GM23338 (cell line): Measurements from ENCODE around the gene UGT1A7. TPM values are rescaled to one million over a fixed set of nuclear protein-coding genes. Genes with fewer than 3 reads are reported as not detected.

ENCODE experiments used
- ATAC-seq: fragments of 200-7000 bp; cut with Tn5 transposase; 3 replicates; pipeline ENCODE4 v1.9.1; 2020
- DNase-seq: peaks from one replicate; pipeline ENCODE4 v3.0.0-alpha.2; 2015; ENCODE audit warnings: low spot score
- H2AFZ ChIP-seq: fragments of 200-600 bp; sonication (generic); 2 replicates; pipeline ENCODE4 v1.8.0; 2016; ENCODE audit warnings: antibody characterized with exemption, mild to moderate bottlenecking, moderate library complexity
- H3F3A ChIP-seq: fragments of 200-600 bp; sonication (generic); replicated peaks from 2 replicates; pipeline ENCODE4 v1.8.0; 2017; ENCODE audit warnings: antibody characterized with exemption, mixed run types, low read depth
- H3K27ac ChIP-seq: fragments of 200-600 bp; sonication (generic); 2 replicates; pipeline ENCODE4 v1.6.1; 2016; ENCODE audit warnings: low read depth
- H3K27me3 ChIP-seq: fragments of 200-600 bp; sonication (generic); 2 replicates; pipeline ENCODE4 v1.8.0; 2016; ENCODE audit warnings: mild to moderate bottlenecking, mixed run types, moderate library complexity; ENCODE audit not compliant: insufficient read depth
- H3K36me3 ChIP-seq: fragments of 200-600 bp; sonication (generic); 2 replicates; pipeline ENCODE4 v1.8.0; 2016; ENCODE audit warnings: mild to moderate bottlenecking; ENCODE audit not compliant: insufficient read depth
- H3K4me1 ChIP-seq: fragments of 200-600 bp; sonication (generic); 2 replicates; pipeline ENCODE4 v1.8.0; 2016; ENCODE audit warnings: mild to moderate bottlenecking, moderate library complexity; ENCODE audit not compliant: insufficient read depth
- H3K4me2 ChIP-seq: fragments of 200-600 bp; sonication (generic); 2 replicates; pipeline ENCODE4 v1.7.1; 2017; ENCODE audit warnings: mixed run types
- H3K4me3 ChIP-seq: fragments of 200-600 bp; sonication (generic); 2 replicates; pipeline ENCODE4 v1.6.1; 2016; ENCODE audit warnings: mixed run types
- H3K79me2 ChIP-seq: fragments of 200-600 bp; sonication (generic); replicated peaks from 2 replicates; pipeline ENCODE4 v1.8.0; 2017; ENCODE audit warnings: mild to moderate bottlenecking; ENCODE audit not compliant: insufficient read depth
- H3K9me2 ChIP-seq: fragments of 200-600 bp; sonication (generic); 2 replicates; pipeline ENCODE4 v1.8.0; 2017; ENCODE audit not compliant: insufficient read depth
- H4K20me1 ChIP-seq: fragments of 200-600 bp; sonication (generic); replicated peaks from 2 replicates; pipeline ENCODE4 v1.8.0; 2017; ENCODE audit warnings: mild to moderate bottlenecking; ENCODE audit not compliant: insufficient read depth
- H3K27ac Mint-ChIP-seq: 2 replicates; pipeline ENCODE4 v1.8.0; 2020; ENCODE audit warnings: inconsistent platforms, mild to moderate bottlenecking, moderate library complexity, mixed read lengths
- H3K27me3 Mint-ChIP-seq: 3 replicates; pipeline ENCODE4 v1.8.0; 2022; ENCODE audit warnings: low read depth, mild to moderate bottlenecking, moderate library complexity, mixed read lengths, inconsistent platforms; ENCODE audit not compliant: insufficient read depth, poor library complexity
- H3K36me3 Mint-ChIP-seq: 3 replicates; pipeline ENCODE4 v1.8.0; 2021; ENCODE audit warnings: low read depth, mild to moderate bottlenecking, inconsistent platforms, moderate library complexity, mixed read lengths
- H3K4me1 Mint-ChIP-seq: 3 replicates; pipeline ENCODE4 v1.8.0; 2020; ENCODE audit warnings: mild to moderate bottlenecking, inconsistent platforms, mixed read lengths
- H3K4me3 Mint-ChIP-seq: 3 replicates; pipeline ENCODE4 v1.8.0; 2021; ENCODE audit warnings: moderate library complexity, mild to moderate bottlenecking, inconsistent platforms, mixed read lengths
- H3K9me3 Mint-ChIP-seq: 3 replicates; pipeline ENCODE4 v1.8.0; 2020; ENCODE audit warnings: moderate library complexity, mild to moderate bottlenecking, inconsistent platforms, mixed read lengths
- ETS1 ChIP-seq: IDR thresholded peaks from 2 replicates; pipeline ENCODE4 v1.6.1; 2016; ENCODE audit warnings: antibody characterized with exemption
- EZH2 ChIP-seq: fragments of 200-600 bp; sonication (generic); IDR thresholded peaks from one replicate; pipeline ENCODE4 v1.8.0; 2017; ENCODE audit warnings: antibody characterized with exemption, mild to moderate bottlenecking, low read depth; ENCODE audit not compliant: unreplicated experiment
- EZH2phosphoT487 ChIP-seq: fragments of 200-600 bp; sonication (generic); IDR thresholded peaks from one replicate; pipeline ENCODE4 v1.8.1; 2018; ENCODE audit warnings: antibody characterized with exemption; ENCODE audit not compliant: unreplicated experiment
- JUNB ChIP-seq: IDR thresholded peaks from one replicate; pipeline ENCODE4 v1.6.1; 2016; ENCODE audit warnings: antibody characterized with exemption; ENCODE audit not compliant: unreplicated experiment
- NANOG ChIP-seq: IDR thresholded peaks from 2 replicates; pipeline ENCODE4 v1.6.1; 2016; ENCODE audit warnings: antibody characterized with exemption, borderline replicate concordance
- POLR2AphosphoS5 ChIP-seq: IDR thresholded peaks from 2 replicates; pipeline ENCODE4 v1.6.1; 2016; ENCODE audit warnings: antibody characterized with exemption, low read depth
- STAT1 ChIP-seq: IDR thresholded peaks from one replicate; pipeline ENCODE4 v1.6.1; 2016; ENCODE audit warnings: antibody characterized with exemption; ENCODE audit not compliant: unreplicated experiment
- ZNF331 ChIP-seq: fragments of 250-450 bp; sonication (Bioruptor Pico); IDR thresholded peaks from 2 replicates; pipeline ENCODE4 v1.5.0; 2020; ENCODE audit warnings: low read depth, mild to moderate bottlenecking, moderate library complexity
- polyA plus RNA-seq: library from polyadenylated mRNA; unstranded; fragments of >200 nt; fragmentation: Nextera tagmentation; extraction: Ambion mirVana; gene quantifications from 2 replicates; pipeline ENCODE4 v1.2.1, GENCODE V29; 2016
- total RNA-seq: library from RNA; depleted of rRNA; stranded (reverse); fragments of >200 nt; shearing (Covaris generic); gene quantifications from 2 replicates; pipeline ENCODE4 v1.2.3, GENCODE V29; 2014
- TF ChIP-seq, protein P1 (sequence below): fragments of 250-450 bp; sonication (Bioruptor Pico); IDR thresholded peaks from 2 replicates; pipeline ENCODE4 v1.5.0; 2020; ENCODE audit warnings: mild to moderate bottlenecking, moderate library complexity
- TF ChIP-seq, protein P2 (sequence below): IDR thresholded peaks from one replicate; pipeline ENCODE4 v1.6.1; 2018; ENCODE audit warnings: antibody characterized with exemption; ENCODE audit not compliant: unreplicated experiment
- TF ChIP-seq, protein P3 (sequence below), 2 experiments: fragments of 200-600 bp in 1 of 2; sonication (generic) in 1 of 2; conservative IDR thresholded peaks; 2 replicates each; pipeline versions ENCODE4 v1.5.1 to v1.6.1; 2016 to 2017; ENCODE audit warnings: antibody characterized with exemption in 2 of 2, low read depth in 2 of 2, mild to moderate bottlenecking in 2 of 2, moderate library complexity in 1 of 2

The UGT1A7 gene
- total and polyA plus RNA-seq, 2 experiments from 2014 or later, result not detected

GRCh38 chr2:233760043-233760442, 78.3 kb downstream of the UGT1A7 start, which contains the start of gene UGT1A1 (continued):
- TF ChIP-seq, protein P1, sequence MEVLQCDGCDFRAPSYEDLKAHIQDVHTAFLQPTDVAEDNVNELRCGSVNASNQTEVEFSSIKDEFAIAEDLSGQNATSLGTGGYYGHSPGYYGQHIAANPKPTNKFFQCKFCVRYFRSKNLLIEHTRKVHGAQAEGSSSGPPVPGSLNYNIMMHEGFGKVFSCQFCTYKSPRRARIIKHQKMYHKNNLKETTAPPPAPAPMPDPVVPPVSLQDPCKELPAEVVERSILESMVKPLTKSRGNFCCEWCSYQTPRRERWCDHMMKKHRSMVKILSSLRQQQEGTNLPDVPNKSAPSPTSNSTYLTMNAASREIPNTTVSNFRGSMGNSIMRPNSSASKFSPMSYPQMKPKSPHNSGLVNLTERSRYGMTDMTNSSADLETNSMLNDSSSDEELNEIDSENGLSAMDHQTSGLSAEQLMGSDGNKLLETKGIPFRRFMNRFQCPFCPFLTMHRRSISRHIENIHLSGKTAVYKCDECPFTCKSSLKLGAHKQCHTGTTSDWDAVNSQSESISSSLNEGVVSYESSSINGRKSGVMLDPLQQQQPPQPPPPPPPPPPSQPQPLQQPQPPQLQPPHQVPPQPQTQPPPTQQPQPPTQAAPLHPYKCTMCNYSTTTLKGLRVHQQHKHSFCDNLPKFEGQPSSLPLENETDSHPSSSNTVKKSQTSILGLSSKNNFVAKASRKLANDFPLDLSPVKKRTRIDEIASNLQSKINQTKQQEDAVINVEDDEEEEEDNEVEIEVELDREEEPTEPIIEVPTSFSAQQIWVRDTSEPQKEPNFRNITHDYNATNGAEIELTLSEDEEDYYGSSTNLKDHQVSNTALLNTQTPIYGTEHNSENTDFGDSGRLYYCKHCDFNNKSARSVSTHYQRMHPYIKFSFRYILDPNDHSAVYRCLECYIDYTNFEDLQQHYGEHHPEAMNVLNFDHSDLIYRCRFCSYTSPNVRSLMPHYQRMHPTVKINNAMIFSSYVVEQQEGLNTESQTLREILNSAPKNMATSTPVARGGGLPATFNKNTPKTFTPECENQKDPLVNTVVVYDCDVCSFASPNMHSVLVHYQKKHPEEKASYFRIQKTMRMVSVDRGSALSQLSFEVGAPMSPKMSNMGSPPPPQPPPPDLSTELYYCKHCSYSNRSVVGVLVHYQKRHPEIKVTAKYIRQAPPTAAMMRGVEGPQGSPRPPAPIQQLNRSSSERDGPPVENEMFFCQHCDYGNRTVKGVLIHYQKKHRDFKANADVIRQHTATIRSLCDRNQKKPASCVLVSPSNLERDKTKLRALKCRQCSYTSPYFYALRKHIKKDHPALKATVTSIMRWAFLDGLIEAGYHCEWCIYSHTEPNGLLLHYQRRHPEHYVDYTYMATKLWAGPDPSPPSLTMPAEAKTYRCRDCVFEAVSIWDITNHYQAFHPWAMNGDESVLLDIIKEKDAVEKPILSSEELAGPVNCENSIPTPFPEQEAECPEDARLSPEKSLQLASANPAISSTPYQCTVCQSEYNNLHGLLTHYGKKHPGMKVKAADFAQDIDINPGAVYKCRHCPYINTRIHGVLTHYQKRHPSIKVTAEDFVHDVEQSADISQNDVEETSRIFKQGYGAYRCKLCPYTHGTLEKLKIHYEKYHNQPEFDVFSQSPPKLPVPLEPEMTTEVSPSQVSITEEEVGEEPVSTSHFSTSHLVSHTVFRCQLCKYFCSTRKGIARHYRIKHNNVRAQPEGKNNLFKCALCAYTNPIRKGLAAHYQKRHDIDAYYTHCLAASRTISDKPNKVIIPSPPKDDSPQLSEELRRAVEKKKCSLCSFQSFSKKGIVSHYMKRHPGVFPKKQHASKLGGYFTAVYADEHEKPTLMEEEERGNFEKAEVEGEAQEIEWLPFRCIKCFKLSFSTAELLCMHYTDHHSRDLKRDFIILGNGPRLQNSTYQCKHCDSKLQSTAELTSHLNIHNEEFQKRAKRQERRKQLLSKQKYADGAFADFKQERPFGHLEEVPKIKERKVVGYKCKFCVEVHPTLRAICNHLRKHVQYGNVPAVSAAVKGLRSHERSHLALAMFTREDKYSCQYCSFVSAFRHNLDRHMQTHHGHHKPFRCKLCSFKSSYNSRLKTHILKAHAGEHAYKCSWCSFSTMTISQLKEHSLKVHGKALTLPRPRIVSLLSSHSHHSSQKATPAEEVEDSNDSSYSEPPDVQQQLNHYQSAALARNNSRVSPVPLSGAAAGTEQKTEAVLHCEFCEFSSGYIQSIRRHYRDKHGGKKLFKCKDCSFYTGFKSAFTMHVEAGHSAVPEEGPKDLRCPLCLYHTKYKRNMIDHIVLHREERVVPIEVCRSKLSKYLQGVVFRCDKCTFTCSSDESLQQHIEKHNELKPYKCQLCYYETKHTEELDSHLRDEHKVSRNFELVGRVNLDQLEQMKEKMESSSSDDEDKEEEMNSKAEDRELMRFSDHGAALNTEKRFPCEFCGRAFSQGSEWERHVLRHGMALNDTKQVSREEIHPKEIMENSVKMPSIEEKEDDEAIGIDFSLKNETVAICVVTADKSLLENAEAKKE (CRISPR knock-in tag), result no peak

GRCh38 chr2:233761040-233761769, 79.5 kb downstream of the UGT1A7 start:
- Histone ChIP-seq H3K27me3 (no peaks in the 10 kb centered on the region), H3K79me2 (no peaks in the 10 kb centered on the region), H3K9me2 (no peaks in the 10 kb centered on the region; the same call in 1 of the 2 replicates), H3K36me3 (no peaks in the 10 kb centered on the region), H3F3A (no peaks in the 10 kb centered on the region), H3K4me3 (no peak overlapping the region), H3K4me1 (no peaks in the 10 kb centered on the region), H3K27ac (no peak overlapping the region), H4K20me1 (no peaks in the 10 kb centered on the region), H2AFZ (no peak overlapping the region), H3K4me2 (no peak overlapping the region)
- Mint-ChIP-seq H3K27ac (no peak overlapping the region), H3K36me3 (no peaks in the 10 kb centered on the region), H3K4me3 (no peak overlapping the region), H3K9me3 (peaks cover 3% of the 10 kb centered on the region; the same call in 1 of the 3 replicates), H3K4me1 (no peaks in the 10 kb centered on the region; the same call in 2 of the 3 replicates), H3K27me3 (no peaks in the 10 kb centered on the region)
- ATAC-seq (no peak), DNase-seq (no peak)
- TF ChIP-seq POLR2AphosphoS5, result no peak
- TF ChIP-seq STAT1, result no peak
- no peak for TF ChIP-seq EZH2
- TF ChIP-seq, protein P2, sequence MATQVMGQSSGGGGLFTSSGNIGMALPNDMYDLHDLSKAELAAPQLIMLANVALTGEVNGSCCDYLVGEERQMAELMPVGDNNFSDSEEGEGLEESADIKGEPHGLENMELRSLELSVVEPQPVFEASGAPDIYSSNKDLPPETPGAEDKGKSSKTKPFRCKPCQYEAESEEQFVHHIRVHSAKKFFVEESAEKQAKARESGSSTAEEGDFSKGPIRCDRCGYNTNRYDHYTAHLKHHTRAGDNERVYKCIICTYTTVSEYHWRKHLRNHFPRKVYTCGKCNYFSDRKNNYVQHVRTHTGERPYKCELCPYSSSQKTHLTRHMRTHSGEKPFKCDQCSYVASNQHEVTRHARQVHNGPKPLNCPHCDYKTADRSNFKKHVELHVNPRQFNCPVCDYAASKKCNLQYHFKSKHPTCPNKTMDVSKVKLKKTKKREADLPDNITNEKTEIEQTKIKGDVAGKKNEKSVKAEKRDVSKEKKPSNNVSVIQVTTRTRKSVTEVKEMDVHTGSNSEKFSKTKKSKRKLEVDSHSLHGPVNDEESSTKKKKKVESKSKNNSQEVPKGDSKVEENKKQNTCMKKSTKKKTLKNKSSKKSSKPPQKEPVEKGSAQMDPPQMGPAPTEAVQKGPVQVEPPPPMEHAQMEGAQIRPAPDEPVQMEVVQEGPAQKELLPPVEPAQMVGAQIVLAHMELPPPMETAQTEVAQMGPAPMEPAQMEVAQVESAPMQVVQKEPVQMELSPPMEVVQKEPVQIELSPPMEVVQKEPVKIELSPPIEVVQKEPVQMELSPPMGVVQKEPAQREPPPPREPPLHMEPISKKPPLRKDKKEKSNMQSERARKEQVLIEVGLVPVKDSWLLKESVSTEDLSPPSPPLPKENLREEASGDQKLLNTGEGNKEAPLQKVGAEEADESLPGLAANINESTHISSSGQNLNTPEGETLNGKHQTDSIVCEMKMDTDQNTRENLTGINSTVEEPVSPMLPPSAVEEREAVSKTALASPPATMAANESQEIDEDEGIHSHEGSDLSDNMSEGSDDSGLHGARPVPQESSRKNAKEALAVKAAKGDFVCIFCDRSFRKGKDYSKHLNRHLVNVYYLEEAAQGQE, result no peak
- TF ChIP-seq, protein P3, sequence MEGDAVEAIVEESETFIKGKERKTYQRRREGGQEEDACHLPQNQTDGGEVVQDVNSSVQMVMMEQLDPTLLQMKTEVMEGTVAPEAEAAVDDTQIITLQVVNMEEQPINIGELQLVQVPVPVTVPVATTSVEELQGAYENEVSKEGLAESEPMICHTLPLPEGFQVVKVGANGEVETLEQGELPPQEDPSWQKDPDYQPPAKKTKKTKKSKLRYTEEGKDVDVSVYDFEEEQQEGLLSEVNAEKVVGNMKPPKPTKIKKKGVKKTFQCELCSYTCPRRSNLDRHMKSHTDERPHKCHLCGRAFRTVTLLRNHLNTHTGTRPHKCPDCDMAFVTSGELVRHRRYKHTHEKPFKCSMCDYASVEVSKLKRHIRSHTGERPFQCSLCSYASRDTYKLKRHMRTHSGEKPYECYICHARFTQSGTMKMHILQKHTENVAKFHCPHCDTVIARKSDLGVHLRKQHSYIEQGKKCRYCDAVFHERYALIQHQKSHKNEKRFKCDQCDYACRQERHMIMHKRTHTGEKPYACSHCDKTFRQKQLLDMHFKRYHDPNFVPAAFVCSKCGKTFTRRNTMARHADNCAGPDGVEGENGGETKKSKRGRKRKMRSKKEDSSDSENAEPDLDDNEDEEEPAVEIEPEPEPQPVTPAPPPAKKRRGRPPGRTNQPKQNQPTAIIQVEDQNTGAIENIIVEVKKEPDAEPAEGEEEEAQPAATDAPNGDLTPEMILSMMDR (conservative IDR thresholded peaks at IDR 0.05; ENCODE audit: low read depth in 2 of 2), result no peak
- TF ChIP-seq JUNB, result no peak
- no peak for TF ChIP-seq NANOG
- TF ChIP-seq EZH2phosphoT487, result no peak
- TF ChIP-seq ZNF331 (CRISPR knock-in tag), result no peak
- no peak for TF ChIP-seq ETS1
